Measurements from ENCODE around the gene SYT2. TPM values are rescaled to one million over a fixed set of nuclear protein-coding genes. Genes with fewer than 3 reads are reported as not detected.
A peak's percentile ranks its signal among the peaks of the same experiment; 100 is the strongest.

The SYT2 gene
- total and polyA plus RNA-seq, 2 experiments from 2014 or later: 0.03 to 0.68 TPM

DNA sequence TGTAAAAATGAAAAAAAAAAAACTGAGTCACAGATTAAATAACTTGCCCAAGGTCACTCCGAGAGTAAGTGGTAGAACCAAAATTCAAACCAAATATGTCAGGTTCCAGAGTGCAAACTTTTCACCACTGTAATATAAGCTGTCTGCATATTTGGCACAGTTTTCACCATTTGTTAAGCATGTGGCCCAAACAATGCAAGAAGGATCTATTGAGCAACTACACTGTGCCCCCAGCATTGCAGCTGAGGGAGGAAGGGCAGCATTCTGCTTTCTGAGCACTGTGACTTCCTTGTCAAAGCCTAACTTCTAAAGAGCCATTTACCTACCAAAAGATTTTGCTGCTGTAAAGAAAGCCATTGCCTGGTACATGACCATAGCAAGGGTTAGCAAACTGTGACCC, 133.4 kb downstream of the SYT2 start:
- no peak overlapping the region for H3K4me3 ChIP-seq
- no peaks in the 10 kb centered on the region for H3K27me3 ChIP-seq
- H3K27ac ChIP-seq: peak overlapping the region; percentile 74
- TF ChIP-seq, protein P1, sequence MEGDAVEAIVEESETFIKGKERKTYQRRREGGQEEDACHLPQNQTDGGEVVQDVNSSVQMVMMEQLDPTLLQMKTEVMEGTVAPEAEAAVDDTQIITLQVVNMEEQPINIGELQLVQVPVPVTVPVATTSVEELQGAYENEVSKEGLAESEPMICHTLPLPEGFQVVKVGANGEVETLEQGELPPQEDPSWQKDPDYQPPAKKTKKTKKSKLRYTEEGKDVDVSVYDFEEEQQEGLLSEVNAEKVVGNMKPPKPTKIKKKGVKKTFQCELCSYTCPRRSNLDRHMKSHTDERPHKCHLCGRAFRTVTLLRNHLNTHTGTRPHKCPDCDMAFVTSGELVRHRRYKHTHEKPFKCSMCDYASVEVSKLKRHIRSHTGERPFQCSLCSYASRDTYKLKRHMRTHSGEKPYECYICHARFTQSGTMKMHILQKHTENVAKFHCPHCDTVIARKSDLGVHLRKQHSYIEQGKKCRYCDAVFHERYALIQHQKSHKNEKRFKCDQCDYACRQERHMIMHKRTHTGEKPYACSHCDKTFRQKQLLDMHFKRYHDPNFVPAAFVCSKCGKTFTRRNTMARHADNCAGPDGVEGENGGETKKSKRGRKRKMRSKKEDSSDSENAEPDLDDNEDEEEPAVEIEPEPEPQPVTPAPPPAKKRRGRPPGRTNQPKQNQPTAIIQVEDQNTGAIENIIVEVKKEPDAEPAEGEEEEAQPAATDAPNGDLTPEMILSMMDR (IDR thresholded peaks at IDR 0.05; ENCODE audit: low read depth, low read length): no peak
- no peaks in the 10 kb centered on the region for H3K9me3 ChIP-seq (ENCODE audit: low read depth)
- DNase-seq (ENCODE audit: low read depth in 1 of 2, low spot score in 1 of 2): peak in 1 of 2 donors; percentile 92
- H3K4me1 ChIP-seq (ENCODE audit: low read depth): peaks cover 52% of the 10 kb centered on the region
- H3K36me3 ChIP-seq: peaks cover 25% of the 10 kb centered on the region

DNA sequence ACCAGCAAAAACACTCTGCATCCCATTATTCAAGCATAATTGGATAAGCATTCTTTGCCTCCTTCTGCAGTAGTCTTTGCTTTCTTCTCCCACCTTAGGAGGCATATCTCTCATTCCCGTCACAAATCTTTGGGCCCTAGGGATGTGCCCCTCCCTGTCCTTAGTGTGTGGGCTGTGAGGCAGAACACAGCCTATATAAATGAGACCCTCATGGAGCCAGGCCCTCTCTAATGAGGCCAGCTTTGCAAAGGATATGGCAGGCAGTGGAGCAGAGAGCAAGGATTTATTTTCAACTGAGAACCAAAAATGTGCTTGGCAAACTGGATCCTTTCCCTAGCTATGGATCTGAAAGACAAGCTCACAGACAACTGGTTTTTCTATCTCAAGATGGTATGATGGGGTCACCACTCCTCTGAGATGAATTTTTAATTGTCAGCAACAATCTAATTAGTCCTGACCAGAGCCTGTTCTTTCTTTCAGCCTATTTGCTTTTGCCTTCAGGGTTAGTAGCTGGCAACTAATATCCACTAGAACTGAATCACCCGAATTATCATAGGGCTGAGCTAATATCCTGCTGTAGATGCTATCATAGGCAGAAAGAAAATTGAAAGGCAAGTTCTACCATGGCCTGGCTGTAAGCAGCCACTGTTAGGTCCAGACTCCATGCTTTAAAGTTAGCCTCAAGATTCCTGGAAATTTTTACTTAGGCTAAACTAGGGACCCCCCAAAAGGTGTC, 134.2 kb downstream of the SYT2 start:
- no peaks in the 10 kb centered on the region for H3K27me3 ChIP-seq
- no peaks in the 10 kb centered on the region for H3K9me3 ChIP-seq (ENCODE audit: low read depth)
- peak in 1 of 2 donors; percentile 42 for DNase-seq (ENCODE audit: low read depth in 1 of 2, low spot score in 1 of 2)
- no peak overlapping the region for H3K4me3 ChIP-seq
- peaks cover 21% of the 10 kb centered on the region for H3K36me3 ChIP-seq
- peak overlapping the region; percentile 74 for H3K27ac ChIP-seq
- TF ChIP-seq, protein P1 (IDR thresholded peaks at IDR 0.05; ENCODE audit: low read depth, low read length): no peak
- H3K4me1 ChIP-seq (ENCODE audit: low read depth): peaks cover 48% of the 10 kb centered on the region

DNA sequence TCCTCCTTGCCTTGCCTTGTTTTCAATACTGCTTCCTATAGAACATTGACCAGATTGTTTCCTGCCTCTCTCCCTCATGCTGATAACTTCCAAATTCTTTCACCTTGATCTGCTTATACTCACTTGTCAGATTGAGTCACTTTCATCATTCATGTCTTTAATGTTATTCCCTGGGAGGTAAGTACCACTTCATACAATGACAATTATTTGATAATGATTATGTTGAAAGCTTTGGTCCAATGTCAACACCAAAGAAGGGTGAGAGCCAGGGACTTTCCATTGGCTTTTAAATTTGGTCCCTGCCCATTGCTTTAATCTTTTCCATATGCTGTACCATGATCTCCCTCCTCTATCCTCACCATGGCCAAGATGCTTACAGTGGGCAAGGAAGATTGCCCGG, 137.4 kb downstream of the SYT2 start:
- no peak for DNase-seq (ENCODE audit: low read depth in 1 of 2, low spot score in 1 of 2)
- Histone ChIP-seq H3K4me1 (ENCODE audit: low read depth) (peaks cover 34% of the 10 kb centered on the region), H3K36me3 (peaks cover 40% of the 10 kb centered on the region), H3K9me3 (ENCODE audit: low read depth) (no peaks in the 10 kb centered on the region), H3K27me3 (no peaks in the 10 kb centered on the region), H3K4me3 (no peak overlapping the region), H3K27ac (no peak overlapping the region)
- TF ChIP-seq, protein P1 (IDR thresholded peaks at IDR 0.05; ENCODE audit: low read depth, low read length): no peak

DNA sequence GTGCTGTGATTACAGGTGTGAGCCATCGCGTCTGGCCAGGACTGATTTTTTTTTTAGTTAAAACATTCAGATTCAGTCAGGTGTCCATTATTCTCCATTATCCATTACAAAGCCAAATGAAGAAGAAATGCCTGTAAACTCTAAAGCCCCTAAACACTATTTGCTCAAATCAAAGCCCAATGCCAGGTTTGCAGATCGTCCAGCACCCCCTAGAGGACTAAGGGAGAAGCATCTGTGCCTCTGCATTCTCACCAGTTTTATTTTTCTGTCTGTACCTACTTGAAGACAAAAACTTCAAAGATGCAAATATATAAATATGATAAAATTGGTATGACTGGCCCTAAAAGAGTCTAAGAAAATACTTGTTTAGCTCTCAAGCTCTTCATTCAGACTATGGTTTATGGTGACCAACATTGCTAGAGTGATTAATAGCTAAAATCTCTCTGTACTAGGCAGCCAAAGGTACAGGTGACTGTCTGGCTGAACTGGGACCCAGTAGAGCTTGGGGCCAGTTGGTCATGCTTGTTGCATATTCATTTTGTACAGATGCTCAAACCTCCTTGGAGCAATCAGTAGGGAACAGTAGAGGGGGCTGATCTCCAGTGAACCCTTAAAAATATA, 138.4 kb downstream of the SYT2 start:
- Histone ChIP-seq H3K4me1 (ENCODE audit: low read depth) (peaks cover 24% of the 10 kb centered on the region), H3K27ac (peak overlapping the region; percentile 25), H3K36me3 (peaks cover 48% of the 10 kb centered on the region), H3K4me3 (no peak overlapping the region), H3K27me3 (no peaks in the 10 kb centered on the region), H3K9me3 (ENCODE audit: low read depth) (no peaks in the 10 kb centered on the region)
- peak; percentile 59 to 77 for DNase-seq (ENCODE audit: low read depth in 1 of 2, low spot score in 1 of 2)
- TF ChIP-seq, protein P1 (IDR thresholded peaks at IDR 0.05; ENCODE audit: low read depth, low read length): peak; percentile 94

DNA sequence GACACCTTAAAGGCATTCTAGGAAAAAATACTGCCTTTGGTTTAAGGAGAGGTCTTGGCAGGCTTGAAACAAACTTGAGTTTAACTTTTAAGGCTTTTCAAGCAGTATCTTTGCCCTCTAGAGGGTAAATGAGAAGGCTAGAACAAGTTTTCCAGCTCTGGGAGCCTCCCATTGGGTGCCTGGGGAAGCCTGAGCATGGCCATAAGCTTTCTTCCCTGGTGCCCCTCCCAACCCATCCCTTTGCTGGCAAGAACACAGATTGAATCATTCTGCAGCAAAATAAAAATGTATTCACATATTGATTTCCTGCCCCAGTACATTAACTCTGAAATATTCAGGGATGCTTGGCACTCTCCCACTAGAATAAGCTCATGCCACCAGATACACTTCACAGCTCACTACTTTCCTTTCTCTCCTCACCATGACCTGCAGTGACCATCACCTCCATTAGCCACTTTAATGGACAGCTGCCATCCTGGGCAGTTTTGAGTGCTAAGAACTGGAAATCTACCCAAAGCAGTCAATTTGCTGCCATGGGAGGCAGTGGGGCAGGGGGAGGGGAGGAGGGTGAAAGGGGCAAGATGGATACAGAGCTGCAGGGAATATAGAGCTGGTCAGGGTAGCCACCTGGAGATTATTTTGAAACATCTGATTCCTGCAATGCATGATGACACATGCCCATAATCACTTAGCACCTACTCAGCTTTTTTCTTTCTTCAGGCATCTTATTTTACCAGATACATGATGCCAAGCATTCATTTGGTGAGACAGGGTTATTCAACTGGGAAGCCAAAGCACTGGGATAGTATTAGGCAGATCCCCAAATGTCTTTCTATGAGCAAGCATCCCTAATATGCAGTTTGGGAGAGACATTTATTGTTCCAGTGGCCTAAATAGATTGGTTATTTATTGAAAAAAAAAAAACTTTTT, 140.6 kb downstream of the SYT2 start:
- Histone ChIP-seq H3K36me3 (peaks cover 70% of the 10 kb centered on the region), H3K4me3 (no peak overlapping the region), H3K9me3 (ENCODE audit: low read depth) (no peaks in the 10 kb centered on the region), H3K4me1 (ENCODE audit: low read depth) (peaks cover 23% of the 10 kb centered on the region), H3K27me3 (no peaks in the 10 kb centered on the region), H3K27ac (peak overlapping the region; percentile 3)
- TF ChIP-seq, protein P1 (IDR thresholded peaks at IDR 0.05; ENCODE audit: low read depth, low read length): no peak
- DNase-seq (ENCODE audit: low read depth in 1 of 2, low spot score in 1 of 2): no peak
